GM12801 (cell line): ENCODE measurements around the gene CWC25.

Source experiments
- CTCF ChIP-seq: IDR thresholded peaks from one replicate; pipeline ENCODE4 v1.5.1; 2011; ENCODE audit warnings: control low read depth; ENCODE audit not compliant: insufficient read length; ENCODE audit errors: extremely low read depth

Gene CWC25

GRCh38 chr17:38824899-38825761, at the start of gene CWC25:
Gene CWC25 (minus strand): TSS chr17:38825321. CDS start chr17:38825183, 138 bp downstream.
- no peak for TF ChIP-seq CTCF

DNA sequence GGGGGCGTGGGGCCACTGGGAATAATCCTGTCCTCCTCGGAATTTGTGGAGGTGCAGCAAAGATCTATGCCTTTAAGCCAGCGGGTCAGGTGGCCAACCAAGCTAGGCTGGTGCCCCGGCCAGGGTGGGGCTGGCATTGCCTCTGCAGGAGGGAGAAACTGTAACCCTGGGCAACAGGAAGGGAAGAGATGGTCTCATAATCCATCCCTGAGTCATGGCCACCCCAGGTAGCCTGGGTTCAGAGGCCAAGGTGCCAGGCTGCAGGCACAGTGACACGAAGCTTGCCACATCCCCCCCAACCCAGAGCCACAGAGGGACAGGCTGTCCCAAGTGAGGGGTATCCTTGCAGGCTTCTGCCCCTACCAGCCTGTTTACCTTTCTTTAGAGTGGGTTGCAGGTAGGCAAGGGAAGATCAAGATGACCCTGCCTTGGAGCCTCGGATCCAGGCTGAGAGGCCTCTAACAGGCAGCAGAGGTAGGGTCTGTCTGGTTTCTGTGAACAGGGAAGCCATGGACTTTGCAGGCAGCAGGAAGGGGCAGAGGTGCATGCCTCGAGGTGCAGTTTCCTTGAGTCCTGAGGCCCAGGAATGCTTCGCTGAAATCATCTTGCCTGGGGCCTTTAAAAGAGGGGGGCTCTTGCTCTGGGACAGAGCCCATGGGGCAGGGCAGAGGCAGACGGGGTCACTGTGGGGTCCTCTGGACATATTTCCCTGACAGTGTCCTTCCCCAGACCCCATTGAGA, 48.7 kb upstream of the CWC25 start:
- TF ChIP-seq CTCF: no peak

GRCh38 chr17:38872671-38873385, 47.7 kb upstream of the CWC25 start:
- no peak for TF ChIP-seq CTCF

GRCh38 chr17:38872027-38872511, 46.9 kb upstream of the CWC25 start:
- no peak for TF ChIP-seq CTCF

DNA sequence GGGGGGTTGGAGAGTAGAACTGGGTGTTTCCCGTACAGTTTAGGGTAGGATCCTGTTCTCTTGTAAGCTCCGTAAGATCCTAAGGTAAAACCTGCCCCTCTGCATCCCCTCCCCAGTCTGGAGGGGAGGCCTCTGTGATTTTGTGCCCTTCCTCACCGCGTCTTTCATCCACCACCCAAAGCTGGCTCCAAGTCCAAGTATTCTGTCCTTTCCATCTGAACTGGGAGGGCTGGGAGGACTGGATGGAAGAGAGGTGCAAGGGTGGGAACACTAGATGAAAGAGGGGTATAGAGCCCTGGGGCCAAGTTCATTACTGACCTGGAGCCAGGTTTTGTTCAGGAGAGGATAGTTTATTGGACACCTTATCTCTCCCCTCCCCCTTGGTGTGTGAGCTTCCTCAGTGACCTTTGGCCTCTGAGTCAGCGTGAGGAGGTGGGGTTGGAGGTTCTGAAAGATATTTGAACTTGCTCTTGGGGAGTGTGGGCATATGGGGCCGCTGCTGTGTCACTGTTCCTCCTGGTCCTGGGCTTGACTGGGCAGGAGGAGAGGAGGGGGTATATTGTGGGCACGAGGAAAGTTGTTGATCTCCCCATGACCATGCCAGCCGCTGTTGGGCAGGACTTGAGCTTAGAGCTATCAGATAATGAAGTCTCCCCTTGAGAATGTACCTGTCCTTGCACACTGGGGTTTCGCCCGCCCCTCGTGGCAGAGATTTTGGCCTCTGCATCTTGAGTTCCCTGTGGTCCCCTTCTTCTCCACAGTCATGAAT, 46.3 kb upstream of the CWC25 start:
- no peak for TF ChIP-seq CTCF

DNA sequence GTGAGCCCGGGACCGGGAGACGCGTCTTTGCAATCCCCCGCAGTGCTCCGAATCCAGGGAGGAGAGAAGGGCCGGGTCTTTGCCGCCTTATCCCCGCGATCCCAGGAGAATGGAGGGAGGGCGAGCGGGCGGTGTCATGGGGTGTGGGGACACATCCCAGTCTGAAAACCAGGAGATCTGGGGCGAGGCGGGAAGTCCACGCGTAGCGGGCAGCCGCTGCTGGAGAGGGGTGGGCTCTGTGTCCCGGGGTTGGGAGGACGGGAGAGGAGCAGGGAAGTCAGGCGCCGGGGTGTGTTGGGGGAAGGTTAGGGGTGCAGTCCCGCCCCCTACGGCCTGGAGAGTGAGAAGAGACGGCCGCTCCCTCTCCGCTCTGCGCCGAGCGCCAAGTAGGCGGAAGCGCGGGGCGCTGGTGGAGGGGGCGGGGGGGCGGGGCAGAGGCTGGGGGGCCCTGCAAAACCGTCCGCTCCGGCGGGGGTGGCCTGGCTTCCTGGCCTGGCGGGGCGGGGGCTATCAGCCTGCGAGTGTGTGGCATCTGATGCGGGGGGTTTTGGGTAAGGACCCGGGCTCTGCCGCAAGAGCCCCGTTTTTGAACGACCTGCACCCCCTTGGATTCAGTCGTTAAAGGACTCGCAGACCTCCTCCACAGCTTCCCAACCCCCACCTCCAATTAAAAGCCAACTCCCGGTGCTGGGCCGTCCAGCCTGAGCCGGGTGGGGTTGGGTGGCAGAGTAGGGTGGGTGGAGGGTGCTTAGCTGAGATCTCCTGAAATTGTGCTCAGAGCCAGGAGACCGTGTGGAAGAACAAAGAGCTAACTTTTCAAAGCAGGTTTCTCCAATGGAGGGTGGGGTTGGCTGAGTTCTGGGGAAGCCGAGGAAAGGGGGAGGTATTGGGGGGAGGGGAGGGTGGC, 45.4 kb upstream of the CWC25 start:
- TF ChIP-seq CTCF: no peak
